ENCODE results near the gene PRDM8. TPM values are rescaled to one million over a fixed set of nuclear protein-coding genes. Genes with fewer than 3 reads are reported as not detected.
A peak's percentile ranks its signal among the peaks of the same experiment; 100 is the strongest.

Gene PRDM8
- total RNA-seq, 1 donor from 2014 or later: 0.73 TPM

GRCh38 chr4:80215449-80216052 is 18.2 kb downstream of the PRDM8 start:
- no peak for DNase-seq
- intact Hi-C loops (cut with DNase I): no loop called here
- ATAC-seq (ENCODE audit: poor library complexity): peak; percentile 77

DNA sequence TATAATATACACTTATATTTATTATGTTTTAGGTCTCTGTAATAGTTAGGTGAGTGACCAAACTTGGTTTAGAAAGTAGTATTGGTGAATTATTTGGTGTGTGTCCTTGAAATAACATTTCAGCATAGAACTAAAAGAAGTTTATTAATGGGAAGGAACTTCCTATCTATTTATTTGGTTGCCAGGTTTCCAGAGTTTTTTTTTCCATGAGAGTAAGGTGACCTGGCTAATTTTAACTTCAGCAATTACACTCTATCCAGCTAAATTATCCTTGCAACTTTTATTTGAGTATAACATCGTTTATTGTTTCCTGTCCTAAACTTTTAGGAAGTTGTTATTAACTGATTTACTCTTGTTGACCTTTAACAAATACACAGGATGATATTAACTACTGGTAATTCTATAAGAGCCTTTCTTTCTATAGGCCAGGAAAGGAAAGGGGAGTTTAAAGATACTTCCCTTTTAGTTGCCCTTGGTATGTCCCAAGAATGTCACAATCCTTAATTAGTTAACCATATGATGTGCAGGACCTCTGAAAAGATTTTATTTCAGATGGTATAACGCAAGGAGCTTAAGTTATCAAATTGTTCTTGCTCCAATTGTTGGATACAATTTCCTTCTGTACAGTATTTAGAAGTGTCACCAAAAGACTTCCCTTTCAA is 18.9 kb downstream of the PRDM8 start:
- intact Hi-C loops (cut with DNase I): no loop called here
- ATAC-seq (ENCODE audit: poor library complexity): peak; percentile 86

DNA sequence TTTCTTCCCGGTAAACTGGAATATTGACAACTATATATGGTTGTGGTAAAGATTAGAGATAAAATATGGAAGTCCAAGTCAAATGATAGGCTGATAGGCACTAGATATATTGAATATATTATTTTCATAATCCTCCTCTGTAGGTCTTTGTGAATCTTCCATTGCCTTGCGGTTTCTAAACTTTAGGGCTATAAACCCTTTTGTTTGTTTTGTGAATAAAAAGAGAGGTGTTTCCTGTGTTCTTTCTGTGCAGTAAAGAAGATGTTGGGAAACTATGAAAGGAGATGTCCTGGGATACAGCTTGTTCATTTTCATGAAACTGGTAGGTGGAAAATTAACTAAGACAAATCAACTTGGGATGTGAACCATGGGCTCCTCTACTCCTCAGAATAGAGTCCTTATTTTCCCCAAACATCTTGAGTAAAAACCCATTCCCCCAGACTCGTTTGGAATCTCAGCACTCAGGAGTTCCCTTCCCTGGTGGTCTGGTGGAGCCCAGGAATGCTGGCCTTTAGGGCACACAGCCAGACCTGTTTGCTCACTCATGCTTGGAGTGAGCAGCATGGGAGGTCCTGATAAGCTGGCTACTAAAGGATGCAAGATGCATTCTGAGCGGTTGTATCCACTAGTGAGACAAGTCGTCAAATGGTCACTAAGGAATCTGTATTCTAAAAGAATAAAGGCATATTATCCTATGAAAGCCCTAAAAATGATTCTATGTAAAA is 22.2 kb downstream of the PRDM8 start:
- intact Hi-C loops (cut with DNase I): loop anchor here (10.0 kb wide), 1 partner anchor 1175 kb away; no protein-coding TSS in a partner anchor
- ATAC-seq (ENCODE audit: poor library complexity) (no peak), DNase-seq (no peak)

More for the DNA sequence above, 18.9 kb downstream of the PRDM8 start:
- no peak for DNase-seq

DNA sequence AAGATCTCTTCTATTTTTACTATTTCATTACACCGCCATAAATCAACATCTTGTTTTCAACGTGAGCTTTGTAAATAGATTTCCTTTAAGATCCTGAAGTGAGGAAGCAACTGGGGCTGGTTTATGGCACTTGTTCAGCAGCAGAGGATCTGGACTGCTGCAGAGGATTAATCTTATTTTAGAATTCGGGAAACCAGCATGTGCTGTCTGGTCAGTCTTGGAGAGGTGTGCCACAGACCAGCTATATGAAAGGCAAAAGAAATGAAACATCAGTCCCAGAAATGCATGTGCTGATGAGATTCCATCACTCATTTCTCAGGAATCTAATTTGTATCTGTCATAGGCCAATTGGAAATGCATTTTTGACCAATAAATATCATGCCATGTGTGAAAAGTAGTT is 23.4 kb downstream of the PRDM8 start:
- intact Hi-C loops (cut with DNase I): loop anchor here (10.0 kb wide), 1 partner anchor 1176 kb away; no protein-coding TSS in a partner anchor
- ATAC-seq (ENCODE audit: poor library complexity) (no peak), DNase-seq (no peak)

GRCh38 chr4:80221161-80221560 is 23.9 kb downstream of the PRDM8 start:
- ATAC-seq (ENCODE audit: poor library complexity) (no peak), DNase-seq (no peak)
- intact Hi-C loops (cut with DNase I): loop anchor here (10.0 kb wide), 1 partner anchor 1176 kb away; no protein-coding TSS in a partner anchor

- ATAC-seq (ENCODE audit: poor library complexity) (no peak), DNase-seq (no peak)
- intact Hi-C loops (cut with DNase I): loop anchor here (10.0 kb wide), 1 partner anchor 1181 kb away; no protein-coding TSS in a partner anchor
These were observed 28.3 kb downstream of the PRDM8 start for GRCh38 chr4:80225595-80225994.

DNA sequence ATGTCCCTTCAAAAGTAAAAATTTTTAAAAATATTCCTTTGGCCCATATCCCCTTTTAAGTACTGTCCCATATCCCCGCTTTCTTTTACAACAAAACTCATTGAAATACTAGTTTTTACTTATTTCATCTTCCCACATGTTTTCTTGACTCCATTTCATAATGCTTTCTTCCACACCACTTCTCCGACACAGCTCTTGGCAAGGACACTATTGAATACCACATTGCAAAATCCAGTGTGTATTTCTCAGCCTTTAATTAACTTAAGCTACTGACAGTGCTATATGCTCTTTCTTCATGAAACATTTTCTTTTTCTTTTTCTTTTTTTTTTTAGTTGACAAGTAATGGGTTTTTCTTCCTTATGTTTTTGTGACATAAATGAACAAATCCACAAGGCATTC is 28.8 kb downstream of the PRDM8 start:
- intact Hi-C loops (cut with DNase I): loop anchor here (10.0 kb wide), 1 partner anchor 1181 kb away; no protein-coding TSS in a partner anchor
- ATAC-seq (ENCODE audit: poor library complexity) (no peak), DNase-seq (no peak)

DNA sequence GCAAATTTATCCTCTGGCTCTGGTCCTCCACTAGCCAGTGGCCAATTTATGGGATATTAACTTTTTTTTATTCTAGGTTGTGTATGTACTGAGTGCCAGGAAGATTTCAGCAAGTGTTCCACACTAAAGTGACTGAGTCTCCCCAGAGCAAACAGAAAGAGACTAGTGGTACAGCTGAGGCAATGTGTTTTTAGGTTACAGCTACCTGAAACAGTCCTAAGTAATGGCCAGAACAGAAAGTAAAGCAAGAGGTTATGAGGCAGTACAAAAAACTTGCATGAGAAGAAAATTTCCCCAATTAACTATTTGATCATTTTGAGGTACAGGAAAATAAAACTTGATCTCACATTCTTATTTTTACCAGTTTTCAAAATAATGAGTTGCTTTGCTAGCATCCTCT is 31.2 kb downstream of the PRDM8 start:
- DNase-seq: no peak
- intact Hi-C loops (cut with DNase I): loop anchor here (10.0 kb wide), 1 partner anchor 1184 kb away; no protein-coding TSS in a partner anchor
- ATAC-seq (ENCODE audit: poor library complexity): no peak

GRCh38 chr4:80229128-80229527 is 31.8 kb downstream of the PRDM8 start:
- intact Hi-C loops (cut with DNase I): loop anchor here (10.0 kb wide), 1 partner anchor 1184 kb away; no protein-coding TSS in a partner anchor
- no peak for ATAC-seq (ENCODE audit: poor library complexity)
- no peak for DNase-seq

- no peak for DNase-seq
- ATAC-seq (ENCODE audit: poor library complexity): no peak
- intact Hi-C loops (cut with DNase I): loop anchor here (10.0 kb wide), 1 partner anchor 1185 kb away; no protein-coding TSS in a partner anchor
These were observed 32.3 kb downstream of the PRDM8 start for GRCh38 chr4:80229590-80229989.

GRCh38 chr4:80231180-80231579 is 33.9 kb downstream of the PRDM8 start:
- intact Hi-C loops (cut with DNase I): no loop called here
- no peak for DNase-seq
- ATAC-seq (ENCODE audit: poor library complexity): no peak

DNA sequence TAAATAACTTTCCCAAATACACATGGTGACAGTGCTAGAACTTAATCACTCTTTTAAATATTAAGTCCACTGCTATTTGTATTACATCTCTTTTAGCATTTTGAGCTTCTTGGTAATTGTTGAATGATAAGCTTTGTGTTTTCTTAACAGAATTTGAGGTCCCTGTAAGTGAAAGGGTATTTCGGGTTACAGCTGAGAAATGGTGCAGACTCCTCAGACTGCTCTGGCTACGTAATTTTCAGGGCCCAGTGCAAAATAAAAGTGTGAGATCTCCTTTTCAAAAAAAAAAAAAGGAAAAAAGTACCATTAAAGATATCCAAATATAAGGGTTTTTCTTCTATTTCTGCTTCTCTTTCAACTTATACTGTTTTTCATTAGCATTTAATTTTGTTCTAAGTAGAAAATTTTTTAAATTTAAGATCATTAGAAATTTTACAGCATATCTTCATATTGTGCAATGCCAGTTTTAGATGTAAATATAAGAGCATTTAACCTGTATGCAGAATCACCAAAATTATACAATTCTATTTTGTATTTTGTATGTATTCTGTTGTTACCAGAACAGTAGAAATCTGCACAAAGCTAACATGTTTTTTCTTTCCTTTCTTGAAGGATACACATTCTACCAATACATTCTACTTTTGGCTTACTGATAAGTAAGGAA is 35.5 kb downstream of the PRDM8 start:
- no peak for ATAC-seq (ENCODE audit: poor library complexity)
- DNase-seq: no peak
- intact Hi-C loops (cut with DNase I): no loop called here

- DNase-seq (no peak), ATAC-seq (ENCODE audit: poor library complexity) (no peak)
- intact Hi-C loops (cut with DNase I): no loop called here
These were observed 36.1 kb downstream of the PRDM8 start for GRCh38 chr4:80233390-80233789.

- intact Hi-C loops (cut with DNase I): no loop called here
- no peak for DNase-seq
- no peak for ATAC-seq (ENCODE audit: poor library complexity)
These were observed 38.1 kb downstream of the PRDM8 start for GRCh38 chr4:80235451-80235850.

- intact Hi-C loops (cut with DNase I): no loop called here
- DNase-seq: no peak
- no peak for ATAC-seq (ENCODE audit: poor library complexity)
These were observed 40.7 kb downstream of the PRDM8 start for GRCh38 chr4:80237992-80238391.

DNA sequence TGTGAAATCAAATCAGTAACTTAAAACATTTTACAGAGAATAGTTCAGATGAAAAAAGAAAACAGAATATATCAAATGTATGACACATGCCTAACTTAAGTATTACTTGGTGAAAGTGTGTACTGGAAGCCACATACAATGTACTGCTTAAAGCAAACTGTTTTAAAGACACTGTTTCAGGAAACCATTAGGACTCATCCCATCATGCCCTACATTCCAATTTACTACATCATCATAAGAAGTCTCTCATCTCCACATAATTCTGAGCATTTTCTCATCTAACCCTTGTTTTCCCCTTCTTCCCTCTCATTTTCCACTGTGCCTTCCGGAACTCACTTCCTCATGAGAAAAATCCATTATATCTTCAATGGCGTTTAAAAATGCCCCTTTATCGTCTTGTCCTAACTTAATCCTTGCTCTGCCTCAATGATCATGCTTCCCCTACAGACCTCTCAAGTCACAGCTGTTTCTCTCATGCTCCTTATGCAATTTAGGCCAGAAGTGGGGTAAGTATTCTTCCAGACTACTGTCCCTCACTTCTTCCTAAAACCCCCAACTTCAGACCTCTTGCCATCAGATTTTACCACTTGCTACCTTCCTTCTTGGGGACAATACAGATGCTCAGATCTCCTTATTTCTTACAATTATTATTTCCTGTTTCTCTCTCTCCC is 42.3 kb downstream of the PRDM8 start:
- ATAC-seq (ENCODE audit: poor library complexity) (no peak), DNase-seq (no peak)
- intact Hi-C loops (cut with DNase I): no loop called here

GRCh38 chr4:80240976-80241375 is 43.7 kb downstream of the PRDM8 start:
- DNase-seq (no peak), ATAC-seq (ENCODE audit: poor library complexity) (no peak)
- intact Hi-C loops (cut with DNase I): no loop called here

DNA sequence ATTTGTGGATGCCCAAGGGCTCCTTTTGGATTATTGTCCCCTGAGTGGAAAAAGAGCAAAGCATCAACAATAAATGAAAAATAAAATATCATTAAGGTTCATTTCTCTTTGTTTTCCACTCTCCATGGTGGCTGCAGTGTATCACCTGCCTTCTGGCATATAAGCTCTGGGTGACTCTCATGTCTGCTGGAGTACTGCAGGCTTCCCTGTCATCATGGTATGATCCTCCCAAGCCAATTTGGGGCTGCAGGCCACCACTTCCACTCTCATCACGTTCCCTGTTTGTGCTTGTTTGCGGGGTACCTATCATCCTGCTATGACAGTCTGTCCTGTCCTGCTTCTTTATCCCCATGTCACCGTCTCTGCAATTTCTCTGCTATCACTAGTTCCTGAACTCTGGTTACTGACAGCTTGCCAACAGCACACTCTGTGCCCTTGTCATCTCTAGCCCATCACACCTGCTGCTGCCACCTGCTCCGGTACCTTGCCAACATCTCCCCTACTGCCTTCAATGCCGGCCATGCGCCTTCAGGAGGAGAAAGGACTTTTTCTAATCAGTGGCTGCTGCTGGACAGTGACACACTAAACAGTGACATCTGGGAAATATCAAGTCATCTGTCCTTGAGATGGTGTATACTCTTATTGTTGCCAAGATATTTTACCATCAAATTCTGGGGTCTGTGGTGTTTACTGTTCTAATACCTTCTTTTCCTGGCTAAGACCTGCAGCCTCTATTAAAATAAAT is 46.1 kb downstream of the PRDM8 start:
- DNase-seq (no peak), ATAC-seq (ENCODE audit: poor library complexity) (peak; percentile 66)
- intact Hi-C loops (cut with DNase I): no loop called here
